Upper lobe of left lung (tissue), 6 donors: ENCODE results near the gene LRRC42. TPM values are rescaled to one million over a fixed set of nuclear protein-coding genes. Genes with fewer than 3 reads are reported as not detected.

Source experiments
- ATAC-seq, 2 donors: fragments of 200-7000 bp; cut with Tn5 transposase; one replicate each; pipeline ENCODE4 v1.9.1; 2022; ENCODE audit warnings: mild to moderate bottlenecking in 2 of 2, moderate library complexity in 2 of 2; ENCODE audit not compliant: low FRiP score in 2 of 2
- DNase-seq, 2 donors: peaks; one replicate each; pipeline ENCODE4 v3.0.0-alpha.2; 2019 to 2020
- H3K27ac ChIP-seq, 4 donors: fragments of 200-600 bp; sonication (generic); one replicate each; pipeline ENCODE4 v1.5.1; 2016 to 2019
- H3K27me3 ChIP-seq, 4 donors: fragments of 200-600 bp; sonication (generic); one replicate each; pipeline ENCODE4 v1.5.1; 2017 to 2019
- H3K36me3 ChIP-seq, 4 donors: fragments of 200-600 bp; sonication (generic); one replicate each; pipeline ENCODE4 v1.5.1; 2016 to 2019
- H3K4me1 ChIP-seq, 4 donors: fragments of 200-600 bp; sonication (generic); one replicate each; pipeline ENCODE4 v1.5.1; 2018 to 2019
- H3K4me3 ChIP-seq, 4 donors: fragments of 200-600 bp; sonication (generic); one replicate each; pipeline ENCODE4 v1.5.1; 2017 to 2019; ENCODE audit warnings: mild to moderate bottlenecking in 2 of 4, moderate library complexity in 1 of 4
- H3K9me3 ChIP-seq, 4 donors: fragments of 200-600 bp; sonication (generic); one replicate each; pipeline ENCODE4 v1.5.1; 2018 to 2019
- CTCF ChIP-seq, 6 experiments: fragments of 450-650 bp in 4 of 6; fragments of 200-600 bp in 2 of 6; sonication (generic) in 2 of 6; IDR thresholded peaks; one replicate each; pipeline ENCODE4 v1.5.1; 2016 to 2019; ENCODE audit warnings: antibody characterized with exemption in 6 of 6
- EP300 ChIP-seq, 4 donors: sonication (generic); formaldehyde crosslinking; IDR thresholded peaks; one replicate each; pipeline ENCODE4 v1.5.1; 2017; ENCODE audit warnings: antibody characterized with exemption in 4 of 4, control low read depth in 2 of 4
- POLR2A ChIP-seq, 4 donors: fragments of 450-650 bp; IDR thresholded peaks; one replicate each; pipeline ENCODE4 v1.5.1; 2016 to 2017; ENCODE audit warnings: antibody characterized with exemption in 4 of 4, mild to moderate bottlenecking in 2 of 4
- POLR2AphosphoS5 ChIP-seq, 2 donors: sonication (generic); formaldehyde crosslinking; IDR thresholded peaks; one replicate each; pipeline ENCODE4 v1.5.1; 2017; ENCODE audit warnings: antibody characterized with exemption in 2 of 2
- WGBS, 2 donors: methylation state at CpG; one replicate each; pipeline ENCODE4 v1.1.5; 2017 to 2018; 5-methylcytosine and 5-hydroxymethylcytosine counted together
- total RNA-seq, 6 donors: library from RNA; depleted of rRNA in 4 of 6; stranded (reverse); fragments of >200 nt in 4 of 6; gene quantifications; one replicate each; pipeline versions ENCODE4 v1.1.0 to v1.2.1, GENCODE V29; 2016 to 2021
- donor health status: DM: no; HTN: no; CAD: no; lungs with moderate emphysema.
- donor health status: DM: no; HTN: yes; CAD: no; lungs with severe emphysema.

Gene LRRC42
- total RNA-seq, 6 donors from 2014 or later, result 13.2 to 26.6 (median 17.6) TPM

- H3K4me1 ChIP-seq, result no peaks in the 10 kb centered on the region
- 94 to 95% methylated on average over 2 of the region's 2 CpGs for WGBS, 2 donors
- TF ChIP-seq POLR2AphosphoS5 (IDR thresholded peaks at IDR 0.05) (no peak), EP300 (IDR thresholded peaks at IDR 0.05) (no peak), POLR2A (IDR thresholded peaks at IDR 0.05) (no peak), CTCF (IDR thresholded peaks at IDR 0.05) (no peak)
- DNase-seq, result no peak
- no peak overlapping the region for H3K27ac ChIP-seq
- peaks cover 0 to 26% (median 6%) of the 10 kb centered on the region in 4 donors for H3K36me3 ChIP-seq
- no peak for ATAC-seq
- H3K9me3 ChIP-seq, result peaks cover 0 to 6% (median 2%) of the 10 kb centered on the region in 4 donors
- no peaks in the 10 kb centered on the region for H3K27me3 ChIP-seq
- no peak overlapping the region for H3K4me3 ChIP-seq
Measured at GRCh38 chr1:53929246-53929960, 16.7 kb upstream of the LRRC42 start.

GRCh38 chr1:53930932-53931331 lies 15.2 kb upstream of the LRRC42 start:
- H3K4me3 ChIP-seq, result no peak overlapping the region
- no peak for ATAC-seq
- H3K27me3 ChIP-seq, result no peaks in the 10 kb centered on the region
- WGBS, 2 donors, result 93 to 96% methylated on average over 3 of the region's 3 CpGs
- DNase-seq, result no peak
- no peaks in the 10 kb centered on the region for H3K4me1 ChIP-seq
- TF ChIP-seq CTCF (IDR thresholded peaks at IDR 0.05) (no peak), EP300 (IDR thresholded peaks at IDR 0.05) (no peak), POLR2A (IDR thresholded peaks at IDR 0.05) (no peak), POLR2AphosphoS5 (IDR thresholded peaks at IDR 0.05) (no peak)
- peaks cover 0 to 6% (median 3%) of the 10 kb centered on the region in 4 donors for H3K9me3 ChIP-seq
- H3K27ac ChIP-seq, result no peak overlapping the region
- H3K36me3 ChIP-seq, result peaks cover 0 to 25% (median 9%) of the 10 kb centered on the region in 4 donors

- WGBS, 2 donors, result 97 to 98% methylated on average over 2 of the region's 2 CpGs
- no peaks in the 10 kb centered on the region for H3K27me3 ChIP-seq
- H3K9me3 ChIP-seq, result peaks cover 0 to 6% (median 3%) of the 10 kb centered on the region in 4 donors
- H3K27ac ChIP-seq, result no peak overlapping the region
- H3K36me3 ChIP-seq, result peaks cover 0 to 25% (median 9%) of the 10 kb centered on the region in 4 donors
- ATAC-seq (no peak), DNase-seq (no peak)
- H3K4me3 ChIP-seq, result no peak overlapping the region
- no peaks in the 10 kb centered on the region for H3K4me1 ChIP-seq
- no peak for TF ChIP-seq CTCF (IDR thresholded peaks at IDR 0.05)
- no peak for TF ChIP-seq EP300 (IDR thresholded peaks at IDR 0.05)
- no peak for TF ChIP-seq POLR2A (IDR thresholded peaks at IDR 0.05)
- TF ChIP-seq POLR2AphosphoS5 (IDR thresholded peaks at IDR 0.05), result no peak
Measured at GRCh38 chr1:53931523-53931922, 14.6 kb upstream of the LRRC42 start.

- no peak overlapping the region for H3K4me3 ChIP-seq
- DNase-seq (no peak), ATAC-seq (no peak)
- H3K27ac ChIP-seq, result no peak overlapping the region
- no peak for TF ChIP-seq CTCF (IDR thresholded peaks at IDR 0.05)
- no peak for TF ChIP-seq EP300 (IDR thresholded peaks at IDR 0.05)
- no peak for TF ChIP-seq POLR2A (IDR thresholded peaks at IDR 0.05)
- no peak for TF ChIP-seq POLR2AphosphoS5 (IDR thresholded peaks at IDR 0.05)
- 100% methylated on average over 1 of the region's 1 CpG for WGBS, 2 donors
- H3K4me1 ChIP-seq, result no peaks in the 10 kb centered on the region
- H3K36me3 ChIP-seq, result peaks cover 0 to 10% (median 3%) of the 10 kb centered on the region in 4 donors
- H3K27me3 ChIP-seq, result no peaks in the 10 kb centered on the region
- H3K9me3 ChIP-seq, result peaks cover 0 to 6% (median 3%) of the 10 kb centered on the region in 4 donors
Measured at GRCh38 chr1:53934170-53934765, 11.9 kb upstream of the LRRC42 start.
